Fibroblast of villous mesenchyme (primary cell): ENCODE data around the gene CDPF1. TPM values are rescaled to one million over a fixed set of nuclear protein-coding genes. Genes with fewer than 3 reads are reported as not detected.

Source experiments
- DNase-seq: peaks from one replicate; pipeline ENCODE4 v3.0.0-alpha.2; 2010; ENCODE audit warnings: low read depth
- H3K4me3 ChIP-seq: 2 replicates; pipeline ENCODE4 v1.5.1; 2011; ENCODE audit warnings: low read depth, mild to moderate bottlenecking, low read length
- total RNA-seq: library from RNA; depleted of rRNA; stranded (reverse); fragments of >200 nt; gene quantifications from 2 replicates; pipeline ENCODE4 v1.2.3, GENCODE V29; 2012
- TF ChIP-seq, protein P1 (sequence below): IDR thresholded peaks from 2 replicates; pipeline ENCODE4 v1.5.1; 2012; ENCODE audit warnings: low read depth, mild to moderate bottlenecking, low read length; ENCODE audit not compliant: insufficient read depth

The CDPF1 gene
- total RNA-seq, 1 donor, result 16.8 TPM

DNA sequence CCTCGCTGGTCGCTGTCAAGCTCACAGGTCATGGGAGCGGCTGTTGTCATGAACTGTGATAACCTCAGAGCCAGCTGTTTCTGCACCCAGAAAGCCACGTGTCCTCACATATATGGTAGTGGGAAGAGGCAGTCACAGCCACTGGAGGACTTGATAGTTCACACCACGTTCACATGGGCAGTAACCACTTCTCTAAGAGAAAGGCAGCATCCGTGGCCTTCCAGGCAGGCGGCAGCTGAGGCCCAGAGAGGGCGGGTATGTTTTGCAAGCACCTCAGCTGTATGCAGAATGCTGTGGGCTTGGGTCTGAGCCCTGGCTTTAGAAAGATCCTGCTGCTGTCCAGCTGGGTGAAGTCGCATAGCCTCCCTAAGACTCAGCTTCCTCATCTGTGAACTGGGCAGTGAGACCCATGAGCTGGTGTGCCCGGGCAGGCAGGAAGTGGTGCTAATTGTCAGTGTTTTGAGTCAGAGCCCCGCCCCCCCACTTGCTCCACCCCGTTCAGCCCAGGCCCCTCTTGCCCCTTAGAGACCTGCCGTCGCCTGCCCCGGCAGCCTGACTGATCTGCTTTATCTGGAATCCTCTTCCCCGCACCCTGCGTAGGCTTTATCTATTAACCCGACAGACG, 31.0 kb upstream of the CDPF1 start:
- peak; percentile 17 for DNase-seq
- TF ChIP-seq, protein P1, sequence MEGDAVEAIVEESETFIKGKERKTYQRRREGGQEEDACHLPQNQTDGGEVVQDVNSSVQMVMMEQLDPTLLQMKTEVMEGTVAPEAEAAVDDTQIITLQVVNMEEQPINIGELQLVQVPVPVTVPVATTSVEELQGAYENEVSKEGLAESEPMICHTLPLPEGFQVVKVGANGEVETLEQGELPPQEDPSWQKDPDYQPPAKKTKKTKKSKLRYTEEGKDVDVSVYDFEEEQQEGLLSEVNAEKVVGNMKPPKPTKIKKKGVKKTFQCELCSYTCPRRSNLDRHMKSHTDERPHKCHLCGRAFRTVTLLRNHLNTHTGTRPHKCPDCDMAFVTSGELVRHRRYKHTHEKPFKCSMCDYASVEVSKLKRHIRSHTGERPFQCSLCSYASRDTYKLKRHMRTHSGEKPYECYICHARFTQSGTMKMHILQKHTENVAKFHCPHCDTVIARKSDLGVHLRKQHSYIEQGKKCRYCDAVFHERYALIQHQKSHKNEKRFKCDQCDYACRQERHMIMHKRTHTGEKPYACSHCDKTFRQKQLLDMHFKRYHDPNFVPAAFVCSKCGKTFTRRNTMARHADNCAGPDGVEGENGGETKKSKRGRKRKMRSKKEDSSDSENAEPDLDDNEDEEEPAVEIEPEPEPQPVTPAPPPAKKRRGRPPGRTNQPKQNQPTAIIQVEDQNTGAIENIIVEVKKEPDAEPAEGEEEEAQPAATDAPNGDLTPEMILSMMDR, result no peak

DNA sequence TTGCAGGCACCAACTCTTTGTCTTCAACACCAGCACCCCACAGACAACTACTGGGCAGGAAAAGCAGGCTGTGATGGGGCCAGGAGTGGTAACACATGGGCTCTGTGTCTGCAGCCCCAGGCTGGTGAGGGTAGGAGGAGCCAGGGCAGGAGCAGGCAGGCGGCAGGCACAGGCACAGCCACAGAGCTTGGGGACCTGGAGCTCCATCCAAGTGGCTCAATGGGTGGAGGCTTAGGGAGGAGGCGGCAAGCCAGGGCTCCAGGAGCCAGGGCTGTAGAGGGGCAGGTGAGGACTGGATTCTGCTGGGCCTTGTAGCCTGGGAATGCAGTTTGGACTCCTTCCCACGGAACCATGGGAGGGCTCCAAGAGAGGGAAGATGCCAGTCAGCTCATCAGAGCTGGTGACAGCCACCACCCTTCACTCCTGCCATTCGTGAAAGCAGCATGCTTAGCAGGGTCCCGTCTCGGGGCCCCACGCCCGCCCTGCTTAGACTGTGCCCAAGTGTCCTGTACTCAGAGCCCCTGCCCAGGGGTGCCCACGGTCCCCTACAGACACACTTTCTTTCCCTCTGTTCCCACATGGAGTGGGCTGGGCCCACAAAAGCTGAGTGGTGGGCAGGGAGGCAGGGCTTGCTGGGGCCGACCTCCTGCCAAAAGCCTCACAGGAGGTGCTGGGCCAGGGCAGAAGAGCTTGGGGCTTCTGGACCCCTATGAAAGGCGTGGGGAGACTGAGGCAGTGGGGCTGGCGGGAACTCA, 30.1 kb upstream of the CDPF1 start:
- TF ChIP-seq, protein P1, result no peak
- DNase-seq, result no peak

More for the DNA sequence above, 31.0 kb upstream of the CDPF1 start:
- no peak overlapping the region for H3K4me3 ChIP-seq

DNA sequence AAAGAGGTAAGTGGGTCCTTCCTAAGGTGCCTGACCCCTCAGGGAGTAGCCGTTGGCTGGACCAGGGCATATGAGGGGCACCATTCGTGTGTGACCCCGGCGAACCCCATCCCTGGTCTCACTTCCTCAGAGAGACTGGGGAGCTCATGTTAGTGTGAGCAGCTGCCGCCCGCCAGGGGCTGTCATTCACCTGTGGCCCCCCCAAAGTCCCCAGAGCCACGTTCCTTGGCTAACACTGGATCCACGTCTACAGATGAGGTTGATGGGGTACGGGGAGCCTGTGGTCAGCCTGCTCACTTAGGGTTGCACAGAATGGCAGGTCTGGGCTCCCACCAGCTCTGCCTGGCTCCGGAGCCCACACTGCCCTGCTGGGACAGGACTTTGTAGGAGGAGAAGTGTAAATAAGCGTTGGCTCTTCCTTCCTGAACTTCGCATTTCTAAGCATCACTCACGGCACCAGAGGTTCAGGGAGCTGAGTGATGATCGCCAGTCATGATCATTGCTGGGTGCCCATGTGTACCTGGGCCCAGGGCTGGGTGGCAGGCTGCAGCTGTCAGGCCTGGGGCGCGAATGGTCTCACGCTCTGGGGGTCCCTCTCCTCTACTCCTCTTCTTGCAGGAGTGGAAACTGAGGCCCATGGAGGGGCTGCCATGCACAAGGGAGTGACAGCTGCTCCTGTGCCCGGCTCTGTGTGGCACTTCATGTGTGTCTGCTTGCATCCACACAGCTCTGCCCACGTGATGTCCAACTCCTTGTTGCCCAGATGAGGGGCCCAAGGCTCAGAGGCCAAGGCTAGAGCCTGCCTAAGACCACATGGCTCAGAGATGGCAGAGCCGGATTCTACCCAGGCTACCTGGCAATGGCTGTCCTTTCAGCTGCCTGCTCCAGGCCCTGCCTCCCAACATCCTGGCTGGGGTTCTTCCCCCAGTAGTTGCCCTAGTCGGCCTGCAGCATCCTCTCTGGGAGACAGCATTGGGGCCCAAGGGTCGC, 28.9 kb upstream of the CDPF1 start:
- no peak for DNase-seq
- TF ChIP-seq, protein P1, result no peak
- H3K4me3 ChIP-seq, result no peak overlapping the region

More for the DNA sequence above, 30.1 kb upstream of the CDPF1 start:
- no peak overlapping the region for H3K4me3 ChIP-seq

DNA sequence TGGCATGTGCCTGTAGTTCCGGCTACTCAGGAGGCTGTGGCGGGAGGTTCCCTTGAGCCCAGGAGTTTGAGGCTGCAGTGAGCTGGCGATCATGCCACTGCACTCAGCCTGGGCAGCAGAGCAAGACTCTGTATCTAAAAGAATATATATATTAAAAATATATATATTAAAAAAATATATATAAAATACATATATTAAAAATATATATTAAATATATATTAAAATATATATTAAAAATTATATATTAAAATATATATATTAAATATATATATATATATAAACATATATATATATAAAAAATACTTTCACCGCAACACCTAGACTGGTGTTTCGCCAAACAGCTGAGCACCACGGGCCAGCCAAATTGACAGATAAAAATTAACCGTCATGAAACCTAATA, 26.5 kb upstream of the CDPF1 start:
- DNase-seq, result no peak
- TF ChIP-seq, protein P1, result no peak
- H3K4me3 ChIP-seq, result no peak overlapping the region

DNA sequence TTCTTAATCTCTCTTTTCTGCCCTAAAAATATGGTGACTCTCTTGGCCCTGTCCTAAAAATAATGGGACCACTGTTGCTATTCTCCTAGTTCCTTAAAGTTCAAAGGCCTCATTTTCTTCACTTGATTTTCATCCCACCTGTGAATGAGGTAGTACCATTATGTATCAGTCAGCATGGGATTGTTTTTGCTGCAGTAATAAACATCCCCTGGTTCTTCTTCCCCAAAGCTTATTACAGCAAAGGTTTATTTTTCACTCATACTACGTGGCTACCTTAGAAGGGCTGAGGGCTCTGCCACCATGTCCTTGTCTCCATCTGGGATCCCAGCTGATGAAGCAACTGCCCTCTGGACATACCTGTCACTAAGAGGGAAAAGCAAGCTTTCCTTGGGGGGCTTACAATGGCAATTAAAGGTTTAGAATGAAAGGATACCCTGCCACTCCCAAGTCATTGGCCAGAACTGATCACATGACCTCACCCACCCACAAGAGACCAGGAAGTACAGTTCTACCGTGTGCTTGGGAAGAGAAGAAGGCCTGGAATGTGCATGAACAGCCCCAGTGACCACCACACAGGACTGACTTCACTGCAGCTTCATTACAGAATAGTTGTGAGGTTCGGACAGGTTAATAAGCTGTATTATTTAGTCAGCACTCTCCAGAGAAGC, 25.5 kb upstream of the CDPF1 start:
- no peak overlapping the region for H3K4me3 ChIP-seq
- TF ChIP-seq, protein P1, result no peak
- DNase-seq, result no peak

DNA sequence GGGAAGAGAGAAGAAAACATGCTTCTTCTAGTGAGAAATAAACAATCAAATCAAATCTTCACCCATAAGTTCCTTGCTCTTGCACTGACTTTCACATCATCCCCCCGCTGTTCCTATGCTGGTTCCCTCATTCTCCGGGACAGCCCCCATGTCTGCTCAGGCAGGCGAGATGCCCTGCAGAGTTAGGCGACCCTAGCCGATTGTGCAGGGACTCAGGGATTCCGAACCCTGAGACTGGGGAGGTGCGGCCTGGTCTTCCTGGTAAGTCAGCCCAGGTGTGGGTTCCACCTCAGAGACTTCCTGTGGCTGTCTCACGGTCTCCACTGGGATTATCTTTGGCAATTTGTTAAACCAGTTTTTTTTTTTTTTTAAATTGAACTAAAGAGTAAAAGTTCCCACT, 24.3 kb upstream of the CDPF1 start:
- H3K4me3 ChIP-seq, result no peak overlapping the region
- DNase-seq, result no peak
- TF ChIP-seq, protein P1, result no peak
